Measurements from ENCODE around the gene WWOX. TPM values are rescaled to one million over a fixed set of nuclear protein-coding genes. Genes with fewer than 3 reads are reported as not detected.

WWOX gene
- total and polyA plus RNA-seq, 2 of the 8 experiments (the other 6 are each of a cell fraction or from before 2014, with no cell fraction given), result 5.4 to 16.7 TPM

DNA sequence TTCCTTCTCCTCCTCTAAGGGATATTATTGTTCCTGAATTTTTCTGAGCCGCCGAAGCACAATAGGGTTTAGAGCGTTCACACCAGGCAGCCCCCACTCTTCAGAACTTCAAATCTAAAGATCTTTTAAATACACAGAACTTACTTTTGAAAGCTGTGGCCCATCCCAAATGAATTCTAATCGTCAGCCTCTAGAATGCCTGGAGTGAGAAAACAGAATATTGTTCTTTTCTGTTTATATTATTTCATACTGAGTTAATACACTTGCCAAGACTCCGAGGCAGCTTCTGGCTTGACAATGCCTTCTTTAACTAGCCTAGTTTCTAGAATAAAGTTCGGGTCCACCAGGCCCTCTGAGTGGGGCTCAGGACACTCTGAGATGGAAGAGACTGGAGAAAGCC lies 405.6 kb downstream of the WWOX start:
- Histone ChIP-seq H3K23me2 (ENCODE audit: low read depth, low read length) (no peaks in the 10 kb centered on the region), H3K9me3 (ENCODE audit: insufficient read depth in 2 of 2, low read depth in 1 of 2, low read length in 1 of 2) (no peaks in the 10 kb centered on the region), H3K9ac (replicated peaks in 1 of 4; ENCODE audit: extremely low read depth in 1 of 4, low read depth in 3 of 4, low read length in 3 of 4) (no peak overlapping the region), H4K20me1 (replicated peaks in 1 of 2; ENCODE audit: control insufficient read depth in 1 of 2, insufficient read depth in 2 of 2, low read length in 2 of 2) (no peaks in the 10 kb centered on the region), H3K4me2 (ENCODE audit: insufficient read depth in 1 of 2, low read depth in 2 of 2, low read length in 2 of 2) (no peak overlapping the region), H2BK5ac (ENCODE audit: low read depth, low read length) (no peak overlapping the region), H3K79me1 (ENCODE audit: low read depth, low read length) (no peaks in the 10 kb centered on the region), H3K36me3 (ENCODE audit: control insufficient read depth in 2 of 4, insufficient read depth in 4 of 4, low read length in 3 of 4) (no peaks in the 10 kb centered on the region), H2BK120ac (replicated peaks; ENCODE audit: low read depth, low read length) (no peak overlapping the region), H3K27ac (ENCODE audit: low read depth, low read length) (no peak overlapping the region), H2BK15ac (ENCODE audit: low read length) (no peak overlapping the region), H4K8ac (ENCODE audit: extremely low read depth, insufficient read depth, low read length) (no peak overlapping the region), H3K4me1 (replicated peaks in 1 of 4; ENCODE audit: control insufficient read depth in 3 of 4, insufficient read depth in 4 of 4, low read length in 3 of 4) (no peaks in the 10 kb centered on the region; a peak in 1 of 7 replicates), H2BK12ac (ENCODE audit: low read depth, low read length) (no peak overlapping the region), H3K14ac (ENCODE audit: insufficient read length) (no peak overlapping the region), H3K18ac (ENCODE audit: extremely low read depth, low read length) (no peak overlapping the region), H3K79me2 (ENCODE audit: control insufficient read depth in 1 of 2, insufficient read depth in 2 of 2, low read length in 2 of 2) (no peaks in the 10 kb centered on the region), H3K4ac (replicated peaks; ENCODE audit: insufficient read length, low read depth, low read length) (no peak overlapping the region), H4K91ac (replicated peaks; ENCODE audit: insufficient read length, low read length) (no peak overlapping the region), H2BK20ac (ENCODE audit: low read length) (no peak overlapping the region), H3K23ac (ENCODE audit: insufficient read length) (no peak overlapping the region), H3K56ac (replicated peaks; ENCODE audit: insufficient read length, low read depth, low read length) (no peak overlapping the region), H3K27me3 (replicated peaks in 1 of 4; ENCODE audit: control insufficient read depth in 3 of 4, extremely low read depth in 1 of 4, insufficient read depth in 3 of 4, low read length in 3 of 4) (no peaks in the 10 kb centered on the region), H2AFZ (ENCODE audit: low read length) (no peak overlapping the region), H2AK5ac (ENCODE audit: low read depth, low read length) (no peak overlapping the region), H4K5ac (ENCODE audit: insufficient read length, low read depth, low read length) (no peak overlapping the region), H3K4me3 (ENCODE audit: extremely low read depth in 1 of 4, insufficient read depth in 2 of 4, low read depth in 3 of 4, low read length in 4 of 4) (no peak overlapping the region)
- WGBS, 2 experiments (ENCODE audit: extremely low coverage in 1 of 2, insufficient coverage in 1 of 2, insufficient read length in 1 of 2, insufficient replicate concordance in 2 of 2, low coverage in 1 of 2, low lambda C conversion rate in 2 of 2, missing lambda C conversion rate in 1 of 2), result 80% methylated on average over 6 of the region's 6 CpGs; no CpG with 5 or more reads in 1 of the 2 experiments
- ChIA-PET CTCF (ENCODE audit: partially characterized antibody) (interaction anchor here (0.5 to 2.5 kb wide), 8 partner anchors 10 to 889 kb away, joined by 3 to 13 read pairs (median 4); no protein-coding TSS in a partner anchor), POLR2A (ENCODE audit: partially characterized antibody) (no interaction called here)
- DNase-seq (ENCODE audit: low read depth in 1 of 2, low spot score in 2 of 2), result no peak
- TF ChIP-seq YY1 (IDR thresholded peaks at IDR 0.05; ENCODE audit: low read depth, low read length) (no peak), HDAC6 (IDR thresholded peaks at IDR 0.05; ENCODE audit: low read depth, low read length) (no peak), RFX5 (IDR thresholded peaks at IDR 0.05; ENCODE audit: borderline replicate concordance, low read depth, low read length) (no peak), TAF7 (optimal IDR thresholded peaks at IDR 0.05; ENCODE audit: borderline replicate concordance, low read depth, low read length) (no peak), RNF2 (IDR thresholded peaks at IDR 0.05; ENCODE audit: borderline replicate concordance, low read depth, low read length, missing control alignments, poor library complexity, severe bottlenecking) (no peak), ATF2 (IDR thresholded peaks at IDR 0.05; ENCODE audit: low read length) (no peak), NRF1 (IDR thresholded peaks at IDR 0.05; ENCODE audit: low read depth, low read length) (no peak), RXRA (IDR thresholded peaks at IDR 0.05; ENCODE audit: insufficient read depth, low read depth, low read length) (no peak), EZH2 (IDR thresholded peaks at IDR 0.05; ENCODE audit: low read depth, low read length, severe bottlenecking) (no peak)
- FAIRE-seq, result no peak

Data from H1 (cell line).